GM12878 (cell line): ENCODE measurements around the gene KIF1C. TPM values are rescaled to one million over a fixed set of nuclear protein-coding genes. Genes with fewer than 3 reads are reported as not detected.

Source experiments
- BRCA1 ChIP-seq: IDR thresholded peaks from 2 replicates; pipeline ENCODE4 v1.6.1; 2011; ENCODE audit warnings: low read depth, low read length, improper control_type of control experiment
- CBFB ChIP-seq: IDR thresholded peaks from 2 replicates; pipeline ENCODE4 v1.6.1; 2016; ENCODE audit warnings: antibody characterized with exemption, low read depth
- CBX5 ChIP-seq: sonication (generic); IDR thresholded peaks from 2 replicates; pipeline ENCODE4 v1.6.1; 2016; ENCODE audit warnings: low read depth, moderate library complexity, mild to moderate bottlenecking, inconsistent platforms
- FOS ChIP-seq: IDR thresholded peaks from 3 replicates; pipeline ENCODE4 v1.6.1; 2011; ENCODE audit warnings: borderline replicate concordance; ENCODE audit not compliant: insufficient read length; ENCODE audit errors: extremely low read depth
- GABPA ChIP-seq: IDR thresholded peaks from 2 replicates; pipeline ENCODE4 v1.6.1; 2014; ENCODE audit warnings: antibody characterized with exemption, low read depth, mild to moderate bottlenecking, inconsistent platforms
- HDGF ChIP-seq: fragments of 450-650 bp; IDR thresholded peaks from 2 replicates; pipeline ENCODE4 v1.6.1; 2016; ENCODE audit warnings: antibody characterized with exemption
- IRF4 ChIP-seq: IDR thresholded peaks from 2 replicates; pipeline ENCODE4 v1.6.1; 2011; ENCODE audit warnings: low read depth, low read length
- KAT2A ChIP-seq: conservative IDR thresholded peaks from 2 replicates; pipeline ENCODE4 v1.6.1; 2011; ENCODE audit warnings: low read depth, low read length; ENCODE audit not compliant: control insufficient read depth
- KLF5 ChIP-seq: fragments of 450-650 bp; IDR thresholded peaks from 2 replicates; pipeline ENCODE4 v1.6.1; 2014; ENCODE audit warnings: mild to moderate bottlenecking; ENCODE audit not compliant: partially characterized antibody
- MTA3 ChIP-seq: IDR thresholded peaks from 2 replicates; pipeline ENCODE4 v1.6.1; 2012; ENCODE audit warnings: low read length, inconsistent platforms, borderline replicate concordance
- MYC ChIP-seq: IDR thresholded peaks from 2 replicates; pipeline ENCODE4 v1.6.1; 2011; ENCODE audit warnings: mild to moderate bottlenecking, low read length, moderate library complexity, inconsistent platforms; ENCODE audit not compliant: insufficient read depth, insufficient replicate concordance, insufficient read length, severe bottlenecking
- NBN ChIP-seq: fragments of 450-650 bp; IDR thresholded peaks from 2 replicates; pipeline ENCODE4 v1.6.1; 2016
- NFYA ChIP-seq: IDR thresholded peaks from 2 replicates; pipeline ENCODE4 v1.6.1; 2011; ENCODE audit warnings: low read depth, mild to moderate bottlenecking, low read length, improper control_type of control experiment, borderline replicate concordance
- PML ChIP-seq: IDR thresholded peaks from 2 replicates; pipeline ENCODE4 v1.6.1; 2012; ENCODE audit warnings: low read length, inconsistent platforms
- POLR2AphosphoS2 ChIP-seq: IDR thresholded peaks from 2 replicates; pipeline ENCODE4 v1.6.1; 2011; ENCODE audit warnings: low read depth, mild to moderate bottlenecking, low read length, improper control_type of control experiment, moderate library complexity
- ZBED1 ChIP-seq: IDR thresholded peaks from 2 replicates; pipeline ENCODE4 v1.6.1; 2016; ENCODE audit warnings: borderline replicate concordance
- ZNF622 ChIP-seq: fragments of 450-650 bp; IDR thresholded peaks from 2 replicates; pipeline ENCODE4 v1.6.1; 2017; ENCODE audit warnings: mild to moderate bottlenecking, inconsistent platforms
- polyA plus RNA-seq, 11 experiments: library from polyadenylated mRNA; depleted of rRNA in 4 of 11; unstranded in 6 of 11; stranded (reverse) in 5 of 11; fragments of >200 nt; fragmentation: Nextera tagmentation in 4 of 11; fragmentation: Illumina TruSeq in 1 of 11; extraction: Ambion mirVana in 4 of 11; extraction: Trizol in 1 of 11; gene quantifications; 1 replicate in 1 of 11; 2 replicates in 10 of 11; pipeline versions ENCODE4 v1.2.1 to v1.2.3, GENCODE V29; 2011 to 2016; ENCODE audit warnings: inconsistent platforms in 2 of 11, missing spikeins in 2 of 11, low read depth in 1 of 11
- total RNA-seq, 4 experiments: library from RNA; depleted of rRNA in 3 of 4; stranded (reverse); fragments of >200 nt in 3 of 4; fragmentation: Illumina TruSeq in 1 of 4; extraction: Trizol in 1 of 4; gene quantifications; 2 replicates each; pipeline versions ENCODE4 v1.2.1 to v1.2.3, GENCODE V29; 2013 to 2021
- TF ChIP-seq, protein P1 (sequence below): IDR thresholded peaks from 2 replicates; pipeline ENCODE4 v1.6.1; 2011; ENCODE audit warnings: borderline replicate concordance, low read depth, mild to moderate bottlenecking, moderate library complexity, mixed read lengths, low read length; ENCODE audit not compliant: insufficient read depth; ENCODE audit errors: extremely low read length
- TF ChIP-seq, protein P2 (sequence below): IDR thresholded peaks from 2 replicates; pipeline ENCODE4 v1.6.1; 2012; ENCODE audit warnings: low read depth, low read length, improper control_type of control experiment
- TF ChIP-seq, protein P3 (sequence below): fragments of 450-650 bp; conservative IDR thresholded peaks from 2 replicates; pipeline ENCODE4 v1.6.1; 2017; ENCODE audit warnings: mild to moderate bottlenecking, moderate library complexity
- TF ChIP-seq, protein P4 (sequence below): fragments of 450-650 bp; formaldehyde crosslinking; IDR thresholded peaks from 2 replicates; pipeline ENCODE4 v1.4.0; 2020; ENCODE audit warnings: mild to moderate bottlenecking, moderate library complexity
- TF ChIP-seq, protein P5 (sequence below): IDR thresholded peaks from 2 replicates; pipeline ENCODE4 v1.6.1; 2011; ENCODE audit warnings: borderline replicate concordance, low read depth, mild to moderate bottlenecking, moderate library complexity, low read length; ENCODE audit not compliant: insufficient read depth, poor library complexity, severe bottlenecking

The KIF1C gene
- total and polyA plus RNA-seq, 10 of the 15 experiments (the other 5 are each of a cell fraction or from before 2014, with no cell fraction given): 1.4 to 65.9 (median 21.1) TPM

DNA sequence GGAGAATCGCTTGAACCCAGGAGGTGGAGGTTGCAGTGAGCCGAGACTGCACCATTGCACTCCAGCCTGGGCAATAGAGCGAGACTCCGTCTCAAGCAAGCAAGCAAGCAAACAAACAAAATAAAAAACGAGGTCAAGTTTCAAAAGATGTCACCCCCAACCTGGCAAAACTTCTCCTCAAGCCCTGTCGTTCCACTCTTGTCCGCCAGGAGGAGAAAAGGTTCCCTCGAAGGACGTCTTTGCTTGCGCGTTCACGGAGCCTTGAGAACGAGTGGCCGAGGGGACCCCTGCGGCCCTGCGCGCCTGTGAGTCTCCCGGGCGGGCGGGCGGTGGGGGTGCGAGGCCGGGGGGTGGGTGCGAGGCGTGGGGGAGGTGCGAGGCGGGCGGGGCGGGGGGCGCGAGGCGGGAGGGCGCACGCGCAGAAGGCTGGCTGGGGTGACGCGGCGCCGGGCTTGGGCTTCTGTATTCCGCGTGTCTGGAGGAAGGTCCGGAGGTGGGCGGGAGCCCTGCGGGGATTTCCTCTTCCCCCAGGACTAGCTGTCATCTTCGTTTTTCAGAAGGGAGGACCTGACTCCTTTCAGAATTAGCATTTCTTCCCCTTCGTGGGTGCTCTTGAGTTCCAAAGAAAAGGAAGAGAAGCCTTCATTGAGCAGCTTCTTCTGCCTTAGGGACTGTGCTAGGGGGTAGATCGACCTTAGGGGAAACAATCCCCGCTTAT, 33.8 kb downstream of the KIF1C start (continued):
- TF ChIP-seq MYC: no peak
- TF ChIP-seq KAT2A: no peak
- no peak for TF ChIP-seq CBFB
- no peak for TF ChIP-seq CBX5
- no peak for TF ChIP-seq NFYA
- TF ChIP-seq ZNF622: no peak
- TF ChIP-seq, protein P1, sequence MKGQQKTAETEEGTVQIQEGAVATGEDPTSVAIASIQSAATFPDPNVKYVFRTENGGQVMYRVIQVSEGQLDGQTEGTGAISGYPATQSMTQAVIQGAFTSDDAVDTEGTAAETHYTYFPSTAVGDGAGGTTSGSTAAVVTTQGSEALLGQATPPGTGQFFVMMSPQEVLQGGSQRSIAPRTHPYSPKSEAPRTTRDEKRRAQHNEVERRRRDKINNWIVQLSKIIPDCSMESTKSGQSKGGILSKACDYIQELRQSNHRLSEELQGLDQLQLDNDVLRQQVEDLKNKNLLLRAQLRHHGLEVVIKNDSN: no peak
- TF ChIP-seq, protein P2, sequence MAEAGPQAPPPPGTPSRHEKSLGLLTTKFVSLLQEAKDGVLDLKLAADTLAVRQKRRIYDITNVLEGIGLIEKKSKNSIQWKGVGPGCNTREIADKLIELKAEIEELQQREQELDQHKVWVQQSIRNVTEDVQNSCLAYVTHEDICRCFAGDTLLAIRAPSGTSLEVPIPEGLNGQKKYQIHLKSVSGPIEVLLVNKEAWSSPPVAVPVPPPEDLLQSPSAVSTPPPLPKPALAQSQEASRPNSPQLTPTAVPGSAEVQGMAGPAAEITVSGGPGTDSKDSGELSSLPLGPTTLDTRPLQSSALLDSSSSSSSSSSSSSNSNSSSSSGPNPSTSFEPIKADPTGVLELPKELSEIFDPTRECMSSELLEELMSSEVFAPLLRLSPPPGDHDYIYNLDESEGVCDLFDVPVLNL: no peak
- no peak for TF ChIP-seq MTA3
- TF ChIP-seq NBN: peak; percentile 57
- TF ChIP-seq ZBED1: no peak
- no peak for TF ChIP-seq POLR2AphosphoS2
- TF ChIP-seq GABPA: no peak
- TF ChIP-seq, protein P3, sequence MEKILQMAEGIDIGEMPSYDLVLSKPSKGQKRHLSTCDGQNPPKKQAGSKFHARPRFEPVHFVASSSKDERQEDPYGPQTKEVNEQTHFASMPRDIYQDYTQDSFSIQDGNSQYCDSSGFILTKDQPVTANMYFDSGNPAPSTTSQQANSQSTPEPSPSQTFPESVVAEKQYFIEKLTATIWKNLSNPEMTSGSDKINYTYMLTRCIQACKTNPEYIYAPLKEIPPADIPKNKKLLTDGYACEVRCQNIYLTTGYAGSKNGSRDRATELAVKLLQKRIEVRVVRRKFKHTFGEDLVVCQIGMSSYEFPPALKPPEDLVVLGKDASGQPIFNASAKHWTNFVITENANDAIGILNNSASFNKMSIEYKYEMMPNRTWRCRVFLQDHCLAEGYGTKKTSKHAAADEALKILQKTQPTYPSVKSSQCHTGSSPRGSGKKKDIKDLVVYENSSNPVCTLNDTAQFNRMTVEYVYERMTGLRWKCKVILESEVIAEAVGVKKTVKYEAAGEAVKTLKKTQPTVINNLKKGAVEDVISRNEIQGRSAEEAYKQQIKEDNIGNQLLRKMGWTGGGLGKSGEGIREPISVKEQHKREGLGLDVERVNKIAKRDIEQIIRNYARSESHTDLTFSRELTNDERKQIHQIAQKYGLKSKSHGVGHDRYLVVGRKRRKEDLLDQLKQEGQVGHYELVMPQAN: no peak
- TF ChIP-seq KLF5: no peak
- no peak for TF ChIP-seq FOS
- no peak for TF ChIP-seq IRF4
- no peak for TF ChIP-seq BRCA1
- TF ChIP-seq PML: no peak
- TF ChIP-seq, protein P4, sequence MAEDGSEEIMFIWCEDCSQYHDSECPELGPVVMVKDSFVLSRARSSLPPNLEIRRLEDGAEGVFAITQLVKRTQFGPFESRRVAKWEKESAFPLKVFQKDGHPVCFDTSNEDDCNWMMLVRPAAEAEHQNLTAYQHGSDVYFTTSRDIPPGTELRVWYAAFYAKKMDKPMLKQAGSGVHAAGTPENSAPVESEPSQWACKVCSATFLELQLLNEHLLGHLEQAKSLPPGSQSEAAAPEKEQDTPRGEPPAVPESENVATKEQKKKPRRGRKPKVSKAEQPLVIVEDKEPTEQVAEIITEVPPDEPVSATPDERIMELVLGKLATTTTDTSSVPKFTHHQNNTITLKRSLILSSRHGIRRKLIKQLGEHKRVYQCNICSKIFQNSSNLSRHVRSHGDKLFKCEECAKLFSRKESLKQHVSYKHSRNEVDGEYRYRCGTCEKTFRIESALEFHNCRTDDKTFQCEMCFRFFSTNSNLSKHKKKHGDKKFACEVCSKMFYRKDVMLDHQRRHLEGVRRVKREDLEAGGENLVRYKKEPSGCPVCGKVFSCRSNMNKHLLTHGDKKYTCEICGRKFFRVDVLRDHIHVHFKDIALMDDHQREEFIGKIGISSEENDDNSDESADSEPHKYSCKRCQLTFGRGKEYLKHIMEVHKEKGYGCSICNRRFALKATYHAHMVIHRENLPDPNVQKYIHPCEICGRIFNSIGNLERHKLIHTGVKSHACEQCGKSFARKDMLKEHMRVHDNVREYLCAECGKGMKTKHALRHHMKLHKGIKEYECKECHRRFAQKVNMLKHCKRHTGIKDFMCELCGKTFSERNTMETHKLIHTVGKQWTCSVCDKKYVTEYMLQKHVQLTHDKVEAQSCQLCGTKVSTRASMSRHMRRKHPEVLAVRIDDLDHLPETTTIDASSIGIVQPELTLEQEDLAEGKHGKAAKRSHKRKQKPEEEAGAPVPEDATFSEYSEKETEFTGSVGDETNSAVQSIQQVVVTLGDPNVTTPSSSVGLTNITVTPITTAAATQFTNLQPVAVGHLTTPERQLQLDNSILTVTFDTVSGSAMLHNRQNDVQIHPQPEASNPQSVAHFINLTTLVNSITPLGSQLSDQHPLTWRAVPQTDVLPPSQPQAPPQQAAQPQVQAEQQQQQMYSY (CRISPR knock-in tag): no peak
- TF ChIP-seq, protein P5, sequence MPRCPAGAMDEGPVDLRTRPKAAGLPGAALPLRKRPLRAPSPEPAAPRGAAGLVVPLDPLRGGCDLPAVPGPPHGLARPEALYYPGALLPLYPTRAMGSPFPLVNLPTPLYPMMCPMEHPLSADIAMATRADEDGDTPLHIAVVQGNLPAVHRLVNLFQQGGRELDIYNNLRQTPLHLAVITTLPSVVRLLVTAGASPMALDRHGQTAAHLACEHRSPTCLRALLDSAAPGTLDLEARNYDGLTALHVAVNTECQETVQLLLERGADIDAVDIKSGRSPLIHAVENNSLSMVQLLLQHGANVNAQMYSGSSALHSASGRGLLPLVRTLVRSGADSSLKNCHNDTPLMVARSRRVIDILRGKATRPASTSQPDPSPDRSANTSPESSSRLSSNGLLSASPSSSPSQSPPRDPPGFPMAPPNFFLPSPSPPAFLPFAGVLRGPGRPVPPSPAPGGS: no peak
- peak; percentile 43 for TF ChIP-seq HDGF
